GDM1 (cell line): ENCODE results near the gene ZFAND4.
"Not testable (repeated sequence)": the region's sequence is repeated elsewhere in the genome, so short reads cannot be mapped to it uniquely, and the experiment has no call there.

Experiments used
- DNase-seq: peaks from one replicate; lab custom pipeline; 2025; lab: John Stamatoyannopoulos, UW

ZFAND4 gene

GRCh38 chr10:45589868-45590267, 82.7 kb downstream of the ZFAND4 start:
- DNase-seq: no peak

- no peak for DNase-seq
These were observed 83.6 kb downstream of the ZFAND4 start for GRCh38 chr10:45589009-45589408.

- DNase-seq: no peak
These were observed 86.3 kb downstream of the ZFAND4 start for GRCh38 chr10:45586028-45586824.

- DNase-seq: no peak
These were observed 87.4 kb downstream of the ZFAND4 start for GRCh38 chr10:45585131-45585530.

- DNase-seq: no peak
These were observed 90.2 kb downstream of the ZFAND4 start for GRCh38 chr10:45582386-45582781.

DNA sequence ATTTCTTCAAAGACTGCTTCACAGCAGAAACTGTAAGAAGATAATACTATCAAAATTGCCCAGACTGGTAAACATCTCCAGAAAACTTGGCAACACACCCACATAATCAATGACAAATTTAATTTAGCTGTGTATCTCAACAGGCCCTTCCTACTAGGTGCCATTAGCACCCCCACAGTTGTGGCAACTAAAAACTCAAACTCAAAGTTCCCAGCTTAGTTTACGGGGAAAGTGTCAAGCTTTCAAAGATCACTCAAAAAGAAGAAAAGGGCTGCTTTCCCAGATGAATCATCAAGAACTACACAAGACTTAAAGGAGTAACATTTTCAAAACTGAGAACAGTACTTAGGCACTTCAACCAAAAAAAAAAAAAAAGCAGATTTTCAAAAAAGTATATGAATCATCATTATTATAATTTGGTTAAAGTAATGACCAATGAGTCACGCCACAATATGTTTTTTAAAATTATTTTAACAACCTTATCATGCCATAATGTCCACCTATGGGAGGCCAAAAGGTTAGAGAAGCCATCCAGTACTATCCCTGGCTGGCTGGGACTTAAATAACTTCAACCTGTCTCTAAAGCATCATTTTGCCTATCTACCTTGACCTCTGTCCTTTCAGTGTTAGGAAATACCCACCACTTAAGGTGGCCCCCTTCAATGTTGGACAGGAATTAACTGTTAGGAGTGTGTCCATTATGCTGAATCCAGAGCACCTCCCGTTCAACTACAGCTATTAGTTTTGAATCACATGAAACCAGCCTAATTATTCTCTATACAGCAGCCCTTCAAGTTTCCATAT, 90.8 kb downstream of the ZFAND4 start:
- DNase-seq: no peak

DNA sequence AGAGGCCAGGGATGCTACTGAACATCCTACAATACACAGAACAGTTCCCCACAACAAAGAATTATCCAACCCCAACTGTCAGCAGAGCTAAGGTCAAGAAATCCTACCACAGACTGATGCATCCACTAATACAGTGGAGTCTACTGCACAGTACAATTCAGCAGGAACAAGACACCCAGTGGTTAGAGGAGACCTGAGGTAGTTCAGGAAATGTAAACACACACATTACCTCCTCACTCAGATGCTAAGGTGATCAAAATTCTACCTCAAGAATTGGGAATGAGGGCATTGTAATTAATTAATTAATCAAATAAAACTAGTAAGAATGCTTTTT, 91.4 kb downstream of the ZFAND4 start:
- DNase-seq: no peak

GRCh38 chr10:45580371-45581215, 92.0 kb downstream of the ZFAND4 start:
- no peak for DNase-seq

GRCh38 chr10:45578384-45578971, 94.1 kb downstream of the ZFAND4 start:
- no peak for DNase-seq

DNA sequence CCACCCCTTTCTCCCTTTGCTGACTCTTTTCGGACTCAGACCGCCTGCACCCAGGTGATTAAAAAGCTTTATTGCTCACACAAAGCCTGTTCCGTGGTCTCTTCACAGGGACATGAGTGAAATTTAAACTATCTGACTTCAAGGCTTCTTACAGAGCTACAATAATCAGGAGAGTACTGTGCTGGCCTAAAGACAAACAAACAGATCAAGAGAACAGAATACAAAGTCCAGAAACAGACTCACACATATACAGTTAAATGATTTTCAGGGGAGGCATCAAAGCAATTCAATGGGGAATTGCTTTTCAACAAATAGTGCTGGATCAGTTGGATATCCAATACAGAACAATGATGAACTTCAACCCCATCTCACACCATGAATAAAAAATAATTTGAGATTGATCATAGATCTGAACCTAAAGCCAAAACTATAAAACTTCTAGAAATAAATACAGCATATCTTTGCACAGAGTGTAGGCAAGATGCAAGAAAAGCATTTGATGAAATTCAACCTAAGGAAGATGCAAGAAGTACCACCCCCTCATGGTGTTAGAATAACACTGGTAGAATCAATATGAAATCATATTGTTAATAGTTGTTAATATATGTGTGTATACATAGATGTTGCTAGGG, 96.5 kb downstream of the ZFAND4 start:
- no peak for DNase-seq

- DNase-seq: not testable (repeated sequence)
These were observed 97.4 kb downstream of the ZFAND4 start for GRCh38 chr10:45575032-45575761.

DNA sequence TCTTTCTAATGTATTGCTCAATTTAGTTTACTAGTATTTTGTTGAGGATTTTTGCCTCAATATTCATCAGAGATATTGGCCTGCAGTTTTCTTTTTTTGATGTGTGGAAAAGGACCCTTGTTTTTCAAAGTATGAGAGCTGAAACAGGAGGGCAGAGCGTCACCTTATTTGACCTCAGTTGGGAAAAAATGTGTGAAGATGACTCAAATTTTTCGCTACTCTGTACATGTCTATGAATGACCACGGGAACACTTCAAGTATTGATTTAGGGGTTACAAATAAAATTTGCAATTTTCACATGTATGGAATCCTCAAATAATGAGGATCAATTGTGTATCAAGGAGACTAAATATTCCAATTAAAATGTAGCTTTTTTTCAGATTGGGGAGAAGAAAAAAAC, 103.1 kb downstream of the ZFAND4 start:
- DNase-seq: no peak

DNA sequence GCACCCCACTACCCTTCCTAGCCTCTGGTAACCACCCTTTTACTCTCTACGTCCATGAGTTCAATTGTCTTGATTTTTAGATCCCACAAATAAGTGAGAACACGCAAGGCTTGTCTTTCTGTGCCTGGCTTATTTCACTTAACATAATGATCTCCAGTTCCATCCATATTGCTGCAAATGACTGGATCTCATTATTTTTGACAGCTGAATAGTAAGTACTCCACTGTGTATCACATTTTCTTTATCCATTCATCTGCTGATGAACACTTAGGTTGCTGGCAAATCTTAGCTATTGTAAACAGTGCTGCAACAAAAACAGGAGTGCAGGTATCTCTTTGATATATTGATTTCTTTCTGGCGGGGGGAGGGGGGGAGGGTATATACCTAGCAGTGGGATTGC, 106.2 kb downstream of the ZFAND4 start:
- DNase-seq: no peak
